K562 (cell line): ENCODE results near the gene CMTR1. TPM values are rescaled to one million over a fixed set of nuclear protein-coding genes. Genes with fewer than 3 reads are reported as not detected.

Experiments used
- ARID1B ChIP-seq: fragments of 450-650 bp; IDR thresholded peaks from 2 replicates; pipeline ENCODE4 v1.6.1; 2016; ENCODE audit warnings: antibody characterized with exemption, mild to moderate bottlenecking, inconsistent platforms
- ATF1 ChIP-seq, 2 experiments: fragments of 450-650 bp in 1 of 2; IDR thresholded peaks; 2 replicates each; pipeline ENCODE4 v1.6.1; 2016; ENCODE audit warnings: missing compliant biosample characterization in 1 of 2, missing genetic modification characterization in 1 of 2
- DNMT1 ChIP-seq: fragments of 450-650 bp; IDR thresholded peaks from 2 replicates; pipeline ENCODE4 v1.6.1; 2016; ENCODE audit warnings: antibody characterized with exemption, mild to moderate bottlenecking
- DPF2 ChIP-seq: fragments of 450-650 bp; IDR thresholded peaks from 2 replicates; pipeline ENCODE4 v1.6.1; 2016
- ERF ChIP-seq: fragments of 450-650 bp; formaldehyde crosslinking; IDR thresholded peaks from 2 replicates; pipeline ENCODE4 v1.4.0; 2020; ENCODE audit warnings: mild to moderate bottlenecking, mixed read lengths
- FOXK2 ChIP-seq, 2 experiments: fragments of 450-650 bp; IDR thresholded peaks in 1 of 2; conservative IDR thresholded peaks in 1 of 2; 2 replicates each; pipeline ENCODE4 v1.6.1; 2016; ENCODE audit warnings: low read depth in 2 of 2, mild to moderate bottlenecking in 1 of 2
- RBFOX2 ChIP-seq: fragments of 200-400 bp; formaldehyde crosslinking; IDR thresholded peaks from 2 replicates; pipeline ENCODE4 v1.6.1; 2017; ENCODE audit warnings: low read depth, mild to moderate bottlenecking, low read length, moderate library complexity
- polyA plus RNA-seq, 8 experiments: library from polyadenylated mRNA; depleted of rRNA in 4 of 8; stranded (reverse) in 5 of 8; unstranded in 3 of 8; fragments of >200 nt; fragmentation: Nextera tagmentation in 2 of 8; fragmentation: Illumina TruSeq in 1 of 8; extraction: Ambion mirVana in 2 of 8; extraction: Trizol in 1 of 8; gene quantifications; 2 replicates each; pipeline versions ENCODE4 v1.2.1 to v1.2.3, GENCODE V29; 2011 to 2014; ENCODE audit warnings: inconsistent platforms in 1 of 8, missing spikeins in 1 of 8
- total RNA-seq, 7 experiments: library from RNA; depleted of rRNA in 6 of 7; stranded (reverse); fragments of >200 nt in 6 of 7; fragmentation: Illumina TruSeq in 2 of 7; extraction: Trizol in 2 of 7; gene quantifications; 2 replicates each; pipeline versions ENCODE4 v1.2.1 to v1.2.3, GENCODE V29; 2011 to 2021; ENCODE audit warnings: low replicate concordance in 1 of 7
- TF ChIP-seq, protein P1 (sequence below): sonication (generic); formaldehyde crosslinking; IDR thresholded peaks from 2 replicates; pipeline ENCODE4 v1.8.0; 2023; ENCODE audit warnings: missing genetic modification reagents, mild to moderate bottlenecking, borderline replicate concordance
- TF ChIP-seq, protein P2 (sequence below): fragments of 200-600 bp; sonication (generic); IDR thresholded peaks from one replicate; pipeline ENCODE4 v1.6.1; 2012; ENCODE audit warnings: mild to moderate bottlenecking, low read depth, low read length, inconsistent platforms
- TF ChIP-seq, protein P3 (sequence below): sonication (generic); formaldehyde crosslinking; IDR thresholded peaks from 2 replicates; pipeline ENCODE4 v1.9.0; 2022; ENCODE audit warnings: mild to moderate bottlenecking, missing genetic modification reagents

Gene CMTR1
- total and polyA plus RNA-seq, 9 of the 15 experiments (the other 6 are each of a cell fraction or from before 2014, with no cell fraction given) = 2.9 to 63.5 (median 49.5) TPM

DNA sequence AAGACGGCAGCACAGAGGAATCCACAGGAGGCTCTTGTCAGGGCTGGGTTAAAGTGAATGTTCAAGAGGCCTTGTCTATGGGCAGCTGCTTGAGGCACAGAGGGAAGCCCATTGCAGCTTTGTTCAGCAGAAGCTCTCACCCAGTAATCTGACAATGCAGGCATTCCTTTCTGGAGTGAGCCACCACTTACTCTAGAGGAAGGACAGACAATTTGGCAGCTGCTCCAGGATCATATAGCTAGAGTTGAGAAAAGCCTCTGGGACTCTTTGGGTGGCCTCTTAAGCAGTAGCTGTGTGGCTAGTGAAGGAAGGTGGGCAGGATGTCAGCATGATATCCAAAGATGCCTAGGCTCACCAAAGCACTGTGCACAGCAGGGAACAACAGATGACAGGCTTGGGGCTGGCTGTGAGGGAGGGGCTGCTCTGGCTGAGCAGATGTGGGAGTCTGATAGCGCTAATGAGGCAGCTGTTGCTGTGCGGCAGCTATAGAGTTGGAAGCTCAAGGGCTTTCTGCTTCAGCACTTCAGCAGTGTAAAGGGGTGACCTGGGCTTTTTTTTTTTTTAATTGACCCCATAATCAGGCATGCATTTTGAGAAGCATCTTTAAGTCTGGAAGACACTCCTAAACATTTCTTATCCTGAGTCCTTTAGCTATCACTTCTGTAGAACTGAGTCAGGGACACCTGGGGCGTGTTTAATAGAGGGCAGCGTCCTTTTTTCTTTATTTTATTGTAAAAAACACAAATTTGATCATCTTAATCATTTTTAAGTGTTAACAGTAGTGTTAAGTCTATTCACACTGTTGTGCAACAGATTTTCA lies 27.2 kb downstream of the CMTR1 start (continued):
- TF ChIP-seq ERF (CRISPR knock-in tag) (no peak), ATF1 (CRISPR knock-in tag; IDR thresholded peaks at IDR 0.05) (no peak), ATF1 (tag; IDR thresholded peaks at IDR 0.05) (peak; percentile 69), DNMT1 (no peak), FOXK2 (conservative IDR thresholded peaks at IDR 0.05 in 1 of 2, IDR thresholded peaks at IDR 0.05 in 1 of 2; ENCODE audit: low read depth in 2 of 2) (peak; percentile 68 to 82), RBFOX2 (no peak), ARID1B (peak; percentile 98), DPF2 (peak; percentile 98)
- TF ChIP-seq, protein P1, sequence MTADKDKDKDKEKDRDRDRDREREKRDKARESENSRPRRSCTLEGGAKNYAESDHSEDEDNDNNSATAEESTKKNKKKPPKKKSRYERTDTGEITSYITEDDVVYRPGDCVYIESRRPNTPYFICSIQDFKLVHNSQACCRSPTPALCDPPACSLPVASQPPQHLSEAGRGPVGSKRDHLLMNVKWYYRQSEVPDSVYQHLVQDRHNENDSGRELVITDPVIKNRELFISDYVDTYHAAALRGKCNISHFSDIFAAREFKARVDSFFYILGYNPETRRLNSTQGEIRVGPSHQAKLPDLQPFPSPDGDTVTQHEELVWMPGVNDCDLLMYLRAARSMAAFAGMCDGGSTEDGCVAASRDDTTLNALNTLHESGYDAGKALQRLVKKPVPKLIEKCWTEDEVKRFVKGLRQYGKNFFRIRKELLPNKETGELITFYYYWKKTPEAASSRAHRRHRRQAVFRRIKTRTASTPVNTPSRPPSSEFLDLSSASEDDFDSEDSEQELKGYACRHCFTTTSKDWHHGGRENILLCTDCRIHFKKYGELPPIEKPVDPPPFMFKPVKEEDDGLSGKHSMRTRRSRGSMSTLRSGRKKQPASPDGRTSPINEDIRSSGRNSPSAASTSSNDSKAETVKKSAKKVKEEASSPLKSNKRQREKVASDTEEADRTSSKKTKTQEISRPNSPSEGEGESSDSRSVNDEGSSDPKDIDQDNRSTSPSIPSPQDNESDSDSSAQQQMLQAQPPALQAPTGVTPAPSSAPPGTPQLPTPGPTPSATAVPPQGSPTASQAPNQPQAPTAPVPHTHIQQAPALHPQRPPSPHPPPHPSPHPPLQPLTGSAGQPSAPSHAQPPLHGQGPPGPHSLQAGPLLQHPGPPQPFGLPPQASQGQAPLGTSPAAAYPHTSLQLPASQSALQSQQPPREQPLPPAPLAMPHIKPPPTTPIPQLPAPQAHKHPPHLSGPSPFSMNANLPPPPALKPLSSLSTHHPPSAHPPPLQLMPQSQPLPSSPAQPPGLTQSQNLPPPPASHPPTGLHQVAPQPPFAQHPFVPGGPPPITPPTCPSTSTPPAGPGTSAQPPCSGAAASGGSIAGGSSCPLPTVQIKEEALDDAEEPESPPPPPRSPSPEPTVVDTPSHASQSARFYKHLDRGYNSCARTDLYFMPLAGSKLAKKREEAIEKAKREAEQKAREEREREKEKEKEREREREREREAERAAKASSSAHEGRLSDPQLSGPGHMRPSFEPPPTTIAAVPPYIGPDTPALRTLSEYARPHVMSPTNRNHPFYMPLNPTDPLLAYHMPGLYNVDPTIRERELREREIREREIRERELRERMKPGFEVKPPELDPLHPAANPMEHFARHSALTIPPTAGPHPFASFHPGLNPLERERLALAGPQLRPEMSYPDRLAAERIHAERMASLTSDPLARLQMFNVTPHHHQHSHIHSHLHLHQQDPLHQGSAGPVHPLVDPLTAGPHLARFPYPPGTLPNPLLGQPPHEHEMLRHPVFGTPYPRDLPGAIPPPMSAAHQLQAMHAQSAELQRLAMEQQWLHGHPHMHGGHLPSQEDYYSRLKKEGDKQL (CRISPR knock-in tag) = no peak
- TF ChIP-seq, protein P2, sequence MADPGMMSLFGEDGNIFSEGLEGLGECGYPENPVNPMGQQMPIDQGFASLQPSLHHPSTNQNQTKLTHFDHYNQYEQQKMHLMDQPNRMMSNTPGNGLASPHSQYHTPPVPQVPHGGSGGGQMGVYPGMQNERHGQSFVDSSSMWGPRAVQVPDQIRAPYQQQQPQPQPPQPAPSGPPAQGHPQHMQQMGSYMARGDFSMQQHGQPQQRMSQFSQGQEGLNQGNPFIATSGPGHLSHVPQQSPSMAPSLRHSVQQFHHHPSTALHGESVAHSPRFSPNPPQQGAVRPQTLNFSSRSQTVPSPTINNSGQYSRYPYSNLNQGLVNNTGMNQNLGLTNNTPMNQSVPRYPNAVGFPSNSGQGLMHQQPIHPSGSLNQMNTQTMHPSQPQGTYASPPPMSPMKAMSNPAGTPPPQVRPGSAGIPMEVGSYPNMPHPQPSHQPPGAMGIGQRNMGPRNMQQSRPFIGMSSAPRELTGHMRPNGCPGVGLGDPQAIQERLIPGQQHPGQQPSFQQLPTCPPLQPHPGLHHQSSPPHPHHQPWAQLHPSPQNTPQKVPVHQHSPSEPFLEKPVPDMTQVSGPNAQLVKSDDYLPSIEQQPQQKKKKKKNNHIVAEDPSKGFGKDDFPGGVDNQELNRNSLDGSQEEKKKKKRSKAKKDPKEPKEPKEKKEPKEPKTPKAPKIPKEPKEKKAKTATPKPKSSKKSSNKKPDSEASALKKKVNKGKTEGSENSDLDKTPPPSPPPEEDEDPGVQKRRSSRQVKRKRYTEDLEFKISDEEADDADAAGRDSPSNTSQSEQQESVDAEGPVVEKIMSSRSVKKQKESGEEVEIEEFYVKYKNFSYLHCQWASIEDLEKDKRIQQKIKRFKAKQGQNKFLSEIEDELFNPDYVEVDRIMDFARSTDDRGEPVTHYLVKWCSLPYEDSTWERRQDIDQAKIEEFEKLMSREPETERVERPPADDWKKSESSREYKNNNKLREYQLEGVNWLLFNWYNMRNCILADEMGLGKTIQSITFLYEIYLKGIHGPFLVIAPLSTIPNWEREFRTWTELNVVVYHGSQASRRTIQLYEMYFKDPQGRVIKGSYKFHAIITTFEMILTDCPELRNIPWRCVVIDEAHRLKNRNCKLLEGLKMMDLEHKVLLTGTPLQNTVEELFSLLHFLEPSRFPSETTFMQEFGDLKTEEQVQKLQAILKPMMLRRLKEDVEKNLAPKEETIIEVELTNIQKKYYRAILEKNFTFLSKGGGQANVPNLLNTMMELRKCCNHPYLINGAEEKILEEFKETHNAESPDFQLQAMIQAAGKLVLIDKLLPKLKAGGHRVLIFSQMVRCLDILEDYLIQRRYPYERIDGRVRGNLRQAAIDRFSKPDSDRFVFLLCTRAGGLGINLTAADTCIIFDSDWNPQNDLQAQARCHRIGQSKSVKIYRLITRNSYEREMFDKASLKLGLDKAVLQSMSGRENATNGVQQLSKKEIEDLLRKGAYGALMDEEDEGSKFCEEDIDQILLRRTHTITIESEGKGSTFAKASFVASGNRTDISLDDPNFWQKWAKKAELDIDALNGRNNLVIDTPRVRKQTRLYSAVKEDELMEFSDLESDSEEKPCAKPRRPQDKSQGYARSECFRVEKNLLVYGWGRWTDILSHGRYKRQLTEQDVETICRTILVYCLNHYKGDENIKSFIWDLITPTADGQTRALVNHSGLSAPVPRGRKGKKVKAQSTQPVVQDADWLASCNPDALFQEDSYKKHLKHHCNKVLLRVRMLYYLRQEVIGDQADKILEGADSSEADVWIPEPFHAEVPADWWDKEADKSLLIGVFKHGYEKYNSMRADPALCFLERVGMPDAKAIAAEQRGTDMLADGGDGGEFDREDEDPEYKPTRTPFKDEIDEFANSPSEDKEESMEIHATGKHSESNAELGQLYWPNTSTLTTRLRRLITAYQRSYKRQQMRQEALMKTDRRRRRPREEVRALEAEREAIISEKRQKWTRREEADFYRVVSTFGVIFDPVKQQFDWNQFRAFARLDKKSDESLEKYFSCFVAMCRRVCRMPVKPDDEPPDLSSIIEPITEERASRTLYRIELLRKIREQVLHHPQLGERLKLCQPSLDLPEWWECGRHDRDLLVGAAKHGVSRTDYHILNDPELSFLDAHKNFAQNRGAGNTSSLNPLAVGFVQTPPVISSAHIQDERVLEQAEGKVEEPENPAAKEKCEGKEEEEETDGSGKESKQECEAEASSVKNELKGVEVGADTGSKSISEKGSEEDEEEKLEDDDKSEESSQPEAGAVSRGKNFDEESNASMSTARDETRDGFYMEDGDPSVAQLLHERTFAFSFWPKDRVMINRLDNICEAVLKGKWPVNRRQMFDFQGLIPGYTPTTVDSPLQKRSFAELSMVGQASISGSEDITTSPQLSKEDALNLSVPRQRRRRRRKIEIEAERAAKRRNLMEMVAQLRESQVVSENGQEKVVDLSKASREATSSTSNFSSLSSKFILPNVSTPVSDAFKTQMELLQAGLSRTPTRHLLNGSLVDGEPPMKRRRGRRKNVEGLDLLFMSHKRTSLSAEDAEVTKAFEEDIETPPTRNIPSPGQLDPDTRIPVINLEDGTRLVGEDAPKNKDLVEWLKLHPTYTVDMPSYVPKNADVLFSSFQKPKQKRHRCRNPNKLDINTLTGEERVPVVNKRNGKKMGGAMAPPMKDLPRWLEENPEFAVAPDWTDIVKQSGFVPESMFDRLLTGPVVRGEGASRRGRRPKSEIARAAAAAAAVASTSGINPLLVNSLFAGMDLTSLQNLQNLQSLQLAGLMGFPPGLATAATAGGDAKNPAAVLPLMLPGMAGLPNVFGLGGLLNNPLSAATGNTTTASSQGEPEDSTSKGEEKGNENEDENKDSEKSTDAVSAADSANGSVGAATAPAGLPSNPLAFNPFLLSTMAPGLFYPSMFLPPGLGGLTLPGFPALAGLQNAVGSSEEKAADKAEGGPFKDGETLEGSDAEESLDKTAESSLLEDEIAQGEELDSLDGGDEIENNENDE = no peak
- TF ChIP-seq, protein P3, sequence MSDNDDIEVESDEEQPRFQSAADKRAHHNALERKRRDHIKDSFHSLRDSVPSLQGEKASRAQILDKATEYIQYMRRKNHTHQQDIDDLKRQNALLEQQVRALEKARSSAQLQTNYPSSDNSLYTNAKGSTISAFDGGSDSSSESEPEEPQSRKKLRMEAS (CRISPR knock-in tag) = peak; percentile 56; the same call in 1 of the 2 replicates
